Adrenal gland (tissue), 5 donors: ENCODE measurements around the gene PARD3B.

Experiments used
- POLR2A ChIP-seq, 2 donors: fragments of 450-650 bp; IDR thresholded peaks; one replicate each; pipeline ENCODE4 v1.6.1; 2017; ENCODE audit warnings: antibody characterized with exemption in 2 of 2, mild to moderate bottlenecking in 2 of 2, moderate library complexity in 1 of 2
- TF ChIP-seq, protein P1 (sequence below), 6 experiments: fragments of 450-650 bp in 4 of 6; fragments of 200-600 bp in 2 of 6; sonication (generic) in 1 of 6; IDR thresholded peaks; 1 replicate in 5 of 6; 2 replicates in 1 of 6; pipeline versions ENCODE4 v1.5.1 to v1.8.0; 2016 to 2021; ENCODE audit warnings: antibody characterized with exemption in 6 of 6, mild to moderate bottlenecking in 2 of 6, moderate library complexity in 1 of 6
- donor health status: DM: no; HTN: no; CAD: no.

DNA sequence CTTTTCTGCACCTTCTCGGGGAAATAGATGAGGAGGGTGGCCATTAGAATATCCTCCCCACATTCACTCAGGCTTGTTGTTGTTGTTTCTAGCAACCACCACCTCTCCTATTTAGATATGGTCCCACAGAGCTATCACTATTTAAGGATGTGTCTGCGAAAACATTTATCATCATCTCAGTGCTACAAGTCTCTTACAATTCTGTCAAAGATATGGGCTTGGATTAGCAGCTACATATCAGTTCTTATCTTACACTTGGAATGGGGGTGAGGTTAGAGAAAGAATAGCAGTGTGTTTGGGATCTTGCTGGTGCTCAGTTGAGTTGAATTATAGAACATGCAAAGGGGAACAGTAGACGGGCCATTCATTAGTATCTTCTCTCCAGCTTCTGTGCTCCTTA is 546.1 kb downstream of the PARD3B start:
- no peak for TF ChIP-seq POLR2A (IDR thresholded peaks at IDR 0.05)
- TF ChIP-seq, protein P1, sequence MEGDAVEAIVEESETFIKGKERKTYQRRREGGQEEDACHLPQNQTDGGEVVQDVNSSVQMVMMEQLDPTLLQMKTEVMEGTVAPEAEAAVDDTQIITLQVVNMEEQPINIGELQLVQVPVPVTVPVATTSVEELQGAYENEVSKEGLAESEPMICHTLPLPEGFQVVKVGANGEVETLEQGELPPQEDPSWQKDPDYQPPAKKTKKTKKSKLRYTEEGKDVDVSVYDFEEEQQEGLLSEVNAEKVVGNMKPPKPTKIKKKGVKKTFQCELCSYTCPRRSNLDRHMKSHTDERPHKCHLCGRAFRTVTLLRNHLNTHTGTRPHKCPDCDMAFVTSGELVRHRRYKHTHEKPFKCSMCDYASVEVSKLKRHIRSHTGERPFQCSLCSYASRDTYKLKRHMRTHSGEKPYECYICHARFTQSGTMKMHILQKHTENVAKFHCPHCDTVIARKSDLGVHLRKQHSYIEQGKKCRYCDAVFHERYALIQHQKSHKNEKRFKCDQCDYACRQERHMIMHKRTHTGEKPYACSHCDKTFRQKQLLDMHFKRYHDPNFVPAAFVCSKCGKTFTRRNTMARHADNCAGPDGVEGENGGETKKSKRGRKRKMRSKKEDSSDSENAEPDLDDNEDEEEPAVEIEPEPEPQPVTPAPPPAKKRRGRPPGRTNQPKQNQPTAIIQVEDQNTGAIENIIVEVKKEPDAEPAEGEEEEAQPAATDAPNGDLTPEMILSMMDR (IDR thresholded peaks at IDR 0.05): no peak
